ENCODE data around the gene AATK.

The AATK gene

GRCh38 chr17:81125573-81126081, 40.4 kb downstream of the AATK start:
- no peaks in the 10 kb centered on the region for H3K27me3 ChIP-seq (ENCODE audit: insufficient read depth, poor library complexity, severe bottlenecking)
- no peak overlapping the region for H3K27ac ChIP-seq (replicated peaks)
- peak in 1 of 2 experiments; percentile 25 for DNase-seq (ENCODE audit: low read depth in 1 of 2, low spot score in 1 of 2)
- H3K4me3 ChIP-seq (replicated peaks; ENCODE audit: insufficient read depth, low read length) = no peak overlapping the region
- TF ChIP-seq REST (IDR thresholded peaks at IDR 0.05; ENCODE audit: insufficient replicate concordance, low read depth) (no peak), POLR2AphosphoS5 (IDR thresholded peaks at IDR 0.05; ENCODE audit: low read depth) (no peak), CTCF (IDR thresholded peaks at IDR 0.05; ENCODE audit: insufficient read depth, low read length) (no peak)

- Histone ChIP-seq H3K4me3 (replicated peaks; ENCODE audit: insufficient read depth, low read length) (no peak overlapping the region), H3K27ac (replicated peaks) (no peak overlapping the region), H3K27me3 (ENCODE audit: insufficient read depth, poor library complexity, severe bottlenecking) (no peaks in the 10 kb centered on the region)
- no peak for DNase-seq (ENCODE audit: low read depth in 1 of 2, low spot score in 1 of 2)
- no peak for TF ChIP-seq SPI1 (IDR thresholded peaks at IDR 0.05; ENCODE audit: borderline replicate concordance, low read depth)
- no peak for TF ChIP-seq REST (IDR thresholded peaks at IDR 0.05; ENCODE audit: insufficient replicate concordance, low read depth)
- TF ChIP-seq POLR2AphosphoS5 (IDR thresholded peaks at IDR 0.05; ENCODE audit: low read depth) = no peak
- TF ChIP-seq GABPA (IDR thresholded peaks at IDR 0.05; ENCODE audit: low read depth) = no peak
- TF ChIP-seq CTCF (IDR thresholded peaks at IDR 0.05; ENCODE audit: insufficient read depth, low read length) = no peak
These were observed 41.6 kb downstream of the AATK start for GRCh38 chr17:81124377-81124776.

- H3K4me3 ChIP-seq (replicated peaks; ENCODE audit: insufficient read depth, low read length) = no peak overlapping the region
- peaks cover 4% of the 10 kb centered on the region for H3K27me3 ChIP-seq (ENCODE audit: insufficient read depth, poor library complexity, severe bottlenecking)
- no peak for DNase-seq (ENCODE audit: low read depth in 1 of 2, low spot score in 1 of 2)
- no peak overlapping the region for H3K27ac ChIP-seq (replicated peaks)
- TF ChIP-seq POLR2AphosphoS5 (IDR thresholded peaks at IDR 0.05; ENCODE audit: low read depth) (no peak), REST (IDR thresholded peaks at IDR 0.05; ENCODE audit: insufficient replicate concordance, low read depth) (no peak), SPI1 (IDR thresholded peaks at IDR 0.05; ENCODE audit: borderline replicate concordance, low read depth) (no peak), GABPA (IDR thresholded peaks at IDR 0.05; ENCODE audit: low read depth) (no peak), CTCF (IDR thresholded peaks at IDR 0.05; ENCODE audit: insufficient read depth, low read length) (no peak)
These were observed 42.7 kb downstream of the AATK start for GRCh38 chr17:81123052-81124048.
